ENCODE results near the gene SLC39A9.

DNA sequence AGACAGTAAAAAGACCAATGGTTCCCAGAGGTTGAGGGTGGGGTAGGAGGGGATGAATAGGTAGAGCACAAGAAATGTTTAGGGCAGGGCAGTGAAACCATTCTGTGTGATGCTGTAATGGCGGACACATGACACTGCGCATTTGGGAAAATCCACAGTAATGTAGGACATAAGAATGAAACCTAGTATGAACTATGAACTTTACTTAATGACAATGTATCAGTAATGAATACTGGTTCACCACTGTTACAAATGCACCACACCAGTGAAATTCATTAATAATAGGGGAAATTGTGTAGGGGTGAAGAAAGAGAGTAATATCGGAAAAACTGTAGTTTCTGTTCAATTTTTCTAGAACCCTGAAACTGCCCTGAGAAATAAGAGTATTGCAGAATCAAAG is 6.0 kb upstream of the SLC39A9 start:
- TF ChIP-seq CTCF (IDR thresholded peaks at IDR 0.05 in 8 of 11, conservative IDR thresholded peaks at IDR 0.05 in 3 of 11) (no peak), POLR2A (IDR thresholded peaks at IDR 0.05) (no peak), POLR2AphosphoS5 (IDR thresholded peaks at IDR 0.05) (no peak)
